Measurements from ENCODE around the gene ECI2.

DNA sequence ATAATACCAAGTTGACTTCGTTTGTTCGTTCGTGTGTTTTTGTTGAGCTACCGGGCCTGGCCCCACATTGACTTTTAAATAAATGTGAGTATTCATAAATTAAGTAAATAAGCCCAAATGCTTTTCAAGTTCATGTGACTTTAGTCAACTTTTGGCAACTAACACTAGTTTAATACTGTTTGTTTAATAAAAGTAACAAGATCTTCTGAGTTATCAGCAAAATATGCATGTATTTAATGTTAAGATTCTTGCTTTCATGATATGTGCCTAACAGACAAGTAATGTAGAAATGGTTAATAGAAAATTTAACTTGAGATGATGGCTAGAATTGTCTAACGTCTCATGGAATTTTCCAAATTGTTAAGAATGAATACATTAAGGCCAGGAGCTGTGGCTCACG, 38.7 kb upstream of the ECI2 start:
- TF ChIP-seq, protein P1, sequence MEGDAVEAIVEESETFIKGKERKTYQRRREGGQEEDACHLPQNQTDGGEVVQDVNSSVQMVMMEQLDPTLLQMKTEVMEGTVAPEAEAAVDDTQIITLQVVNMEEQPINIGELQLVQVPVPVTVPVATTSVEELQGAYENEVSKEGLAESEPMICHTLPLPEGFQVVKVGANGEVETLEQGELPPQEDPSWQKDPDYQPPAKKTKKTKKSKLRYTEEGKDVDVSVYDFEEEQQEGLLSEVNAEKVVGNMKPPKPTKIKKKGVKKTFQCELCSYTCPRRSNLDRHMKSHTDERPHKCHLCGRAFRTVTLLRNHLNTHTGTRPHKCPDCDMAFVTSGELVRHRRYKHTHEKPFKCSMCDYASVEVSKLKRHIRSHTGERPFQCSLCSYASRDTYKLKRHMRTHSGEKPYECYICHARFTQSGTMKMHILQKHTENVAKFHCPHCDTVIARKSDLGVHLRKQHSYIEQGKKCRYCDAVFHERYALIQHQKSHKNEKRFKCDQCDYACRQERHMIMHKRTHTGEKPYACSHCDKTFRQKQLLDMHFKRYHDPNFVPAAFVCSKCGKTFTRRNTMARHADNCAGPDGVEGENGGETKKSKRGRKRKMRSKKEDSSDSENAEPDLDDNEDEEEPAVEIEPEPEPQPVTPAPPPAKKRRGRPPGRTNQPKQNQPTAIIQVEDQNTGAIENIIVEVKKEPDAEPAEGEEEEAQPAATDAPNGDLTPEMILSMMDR (IDR thresholded peaks at IDR 0.05), result no peak
- no peak for TF ChIP-seq POLR2A (IDR thresholded peaks at IDR 0.05)

Data from breast epithelium (tissue), 3 donors.